ENCODE data around the gene PDE11A.
A peak's percentile ranks its signal among the peaks of the same experiment; 100 is the strongest.

Gene PDE11A

GRCh38 chr2:177633910-177634294 lies 438.7 kb downstream of the PDE11A start:
- H3K36me3 Mint-ChIP-seq = no peaks in the 10 kb centered on the region
- no peak overlapping the region for H3K4me3 Mint-ChIP-seq
- CTCF ChIA-PET = no interaction called here
- DNase-seq = no peak
- H3K4me1 Mint-ChIP-seq = no peaks in the 10 kb centered on the region
- H3K27me3 Mint-ChIP-seq = peaks cover 13% of the 10 kb centered on the region
- H3K27ac Mint-ChIP-seq = no peak overlapping the region
- H3K9me3 Mint-ChIP-seq = no peaks in the 10 kb centered on the region

- H3K27ac Mint-ChIP-seq = no peak overlapping the region
- no peaks in the 10 kb centered on the region for H3K9me3 Mint-ChIP-seq
- CTCF ChIA-PET = no interaction called here
- H3K36me3 Mint-ChIP-seq = no peaks in the 10 kb centered on the region
- no peak overlapping the region for H3K4me3 Mint-ChIP-seq
- H3K4me1 Mint-ChIP-seq = no peaks in the 10 kb centered on the region
- peaks cover 13% of the 10 kb centered on the region for H3K27me3 Mint-ChIP-seq
- DNase-seq = no peak
Measured at GRCh38 chr2:177633111-177633510, 439.5 kb downstream of the PDE11A start.

- CTCF ChIA-PET = no interaction called here
- Mint-ChIP-seq H3K4me1 (no peaks in the 10 kb centered on the region), H3K27me3 (peaks cover 16% of the 10 kb centered on the region), H3K9me3 (no peaks in the 10 kb centered on the region), H3K27ac (no peak overlapping the region), H3K4me3 (no peak overlapping the region), H3K36me3 (no peaks in the 10 kb centered on the region)
- DNase-seq = no peak
Measured at GRCh38 chr2:177631680-177632079, 440.9 kb downstream of the PDE11A start.

- no peaks in the 10 kb centered on the region for H3K36me3 Mint-ChIP-seq
- CTCF ChIA-PET = interaction anchor here (0.5 to 0.6 kb wide), 3 partner anchors 25 to 561 kb away, joined by 3 read pairs; no protein-coding TSS in a partner anchor
- H3K27ac Mint-ChIP-seq = no peak overlapping the region
- no peaks in the 10 kb centered on the region for H3K9me3 Mint-ChIP-seq
- DNase-seq = no peak
- peaks cover 21% of the 10 kb centered on the region for H3K27me3 Mint-ChIP-seq
- H3K4me3 Mint-ChIP-seq = no peak overlapping the region
- no peaks in the 10 kb centered on the region for H3K4me1 Mint-ChIP-seq
Measured at GRCh38 chr2:177629357-177630024, 443.1 kb downstream of the PDE11A start.

- no peaks in the 10 kb centered on the region for H3K4me1 Mint-ChIP-seq
- no peaks in the 10 kb centered on the region for H3K9me3 Mint-ChIP-seq
- CTCF ChIA-PET = interaction anchor here (0.6 kb wide), 1 partner anchor 139 kb away, joined by 3 read pairs; no protein-coding TSS in a partner anchor
- H3K27me3 Mint-ChIP-seq = peaks cover 17% of the 10 kb centered on the region
- H3K27ac Mint-ChIP-seq = no peak overlapping the region
- no peak for DNase-seq
- H3K36me3 Mint-ChIP-seq = no peaks in the 10 kb centered on the region
- H3K4me3 Mint-ChIP-seq = no peak overlapping the region
Measured at GRCh38 chr2:177628831-177629230, 443.7 kb downstream of the PDE11A start.

GRCh38 chr2:177625744-177626650 lies 446.6 kb downstream of the PDE11A start:
- Mint-ChIP-seq H3K27me3 (peaks cover 17% of the 10 kb centered on the region), H3K27ac (no peak overlapping the region), H3K4me1 (no peaks in the 10 kb centered on the region), H3K36me3 (no peaks in the 10 kb centered on the region), H3K4me3 (no peak overlapping the region), H3K9me3 (no peaks in the 10 kb centered on the region)
- no peak for DNase-seq
- CTCF ChIA-PET = no interaction called here

- Mint-ChIP-seq H3K4me3 (no peak overlapping the region), H3K36me3 (peaks cover 6% of the 10 kb centered on the region), H3K27ac (no peak overlapping the region), H3K27me3 (peaks cover 19% of the 10 kb centered on the region), H3K4me1 (peaks cover 10% of the 10 kb centered on the region), H3K9me3 (no peaks in the 10 kb centered on the region)
- CTCF ChIA-PET = interaction anchor here (0.7 kb wide), 1 partner anchor 474 kb away, joined by 3 read pairs; no protein-coding TSS in a partner anchor
- DNase-seq = no peak
Measured at GRCh38 chr2:177622521-177622920, 450.1 kb downstream of the PDE11A start.

GRCh38 chr2:177619986-177620385 lies 452.6 kb downstream of the PDE11A start:
- no peak for DNase-seq

GRCh38 chr2:177619461-177619860 lies 453.1 kb downstream of the PDE11A start:
- H3K27me3 Mint-ChIP-seq = peaks cover 18% of the 10 kb centered on the region
- no peak for DNase-seq
- peaks cover 6% of the 10 kb centered on the region for H3K36me3 Mint-ChIP-seq
- H3K27ac Mint-ChIP-seq = no peak overlapping the region
- peak overlapping the region; percentile 89 for H3K4me3 Mint-ChIP-seq
- H3K9me3 Mint-ChIP-seq = peaks cover 2% of the 10 kb centered on the region
- CTCF ChIA-PET = no interaction called here
- peaks cover 10% of the 10 kb centered on the region for H3K4me1 Mint-ChIP-seq

More at GRCh38 chr2:177619986-177620385, 452.6 kb downstream of the PDE11A start:
- peaks cover 14% of the 10 kb centered on the region for H3K27me3 Mint-ChIP-seq
- H3K4me1 Mint-ChIP-seq = peaks cover 10% of the 10 kb centered on the region
- H3K4me3 Mint-ChIP-seq = no peak overlapping the region
- CTCF ChIA-PET = no interaction called here
- H3K36me3 Mint-ChIP-seq = peaks cover 6% of the 10 kb centered on the region
- H3K27ac Mint-ChIP-seq = no peak overlapping the region
- H3K9me3 Mint-ChIP-seq = peaks cover 2% of the 10 kb centered on the region

GRCh38 chr2:177618255-177619253 lies 454.0 kb downstream of the PDE11A start:
- Mint-ChIP-seq H3K27me3 (peaks cover 18% of the 10 kb centered on the region), H3K9me3 (peaks cover 2% of the 10 kb centered on the region), H3K4me1 (peaks cover 10% of the 10 kb centered on the region), H3K36me3 (peaks cover 6% of the 10 kb centered on the region), H3K4me3 (peak overlapping the region; percentile 89), H3K27ac (peak overlapping the region; percentile 87)
- CTCF ChIA-PET = no interaction called here
- DNase-seq = peak; percentile 94

GRCh38 chr2:177617849-177618248 lies 454.7 kb downstream of the PDE11A start:
- Mint-ChIP-seq H3K27ac (peak overlapping the region; percentile 87), H3K4me1 (peaks cover 10% of the 10 kb centered on the region), H3K9me3 (peaks cover 2% of the 10 kb centered on the region), H3K36me3 (peaks cover 6% of the 10 kb centered on the region), H3K4me3 (peak overlapping the region; percentile 89), H3K27me3 (peaks cover 18% of the 10 kb centered on the region)
- CTCF ChIA-PET = interaction anchor here (3.6 kb wide), 1 partner anchor 14 kb away, joined by 15 read pairs; no protein-coding TSS in a partner anchor
- no peak for DNase-seq

GRCh38 chr2:177616731-177617130 lies 455.8 kb downstream of the PDE11A start:
- CTCF ChIA-PET = interaction anchor here (1.8 to 3.6 kb wide), 2 partner anchors 13 to 127 kb away, joined by 4 to 15 read pairs; no protein-coding TSS in a partner anchor
- H3K27ac Mint-ChIP-seq = no peak overlapping the region

GRCh38 chr2:177616066-177616465 lies 456.5 kb downstream of the PDE11A start:
- H3K27ac Mint-ChIP-seq = no peak overlapping the region
- H3K4me3 Mint-ChIP-seq = no peak overlapping the region
- CTCF ChIA-PET = interaction anchor here (1.6 to 3.6 kb wide), 3 partner anchors 9 to 126 kb away, joined by 3 to 15 read pairs (median 4); no protein-coding TSS in a partner anchor
- H3K36me3 Mint-ChIP-seq = peaks cover 6% of the 10 kb centered on the region
- H3K9me3 Mint-ChIP-seq = peaks cover 2% of the 10 kb centered on the region
- peaks cover 10% of the 10 kb centered on the region for H3K4me1 Mint-ChIP-seq
- peaks cover 20% of the 10 kb centered on the region for H3K27me3 Mint-ChIP-seq
- no peak for DNase-seq

More at GRCh38 chr2:177616731-177617130, 455.8 kb downstream of the PDE11A start:
- Mint-ChIP-seq H3K36me3 (peaks cover 6% of the 10 kb centered on the region), H3K4me3 (no peak overlapping the region), H3K9me3 (peaks cover 2% of the 10 kb centered on the region), H3K4me1 (peaks cover 10% of the 10 kb centered on the region), H3K27me3 (peaks cover 22% of the 10 kb centered on the region)
- no peak for DNase-seq

Measured in activated naive CD4-positive, alpha-beta T cell treated with anti-CD3 and anti-CD28 coated beads, Interleukin-2, amount 10 ng/mL, durations not matched to agents 7 days and 5 days (primary cell).